HG03521 (cell line): ENCODE data around the gene COL10A1.

ENCODE experiments used
- ATAC-seq: cut with Tn5 transposase; IDR thresholded peaks from one replicate; pipeline ENCODE4 v1.9.1; 2021; ENCODE audit warnings: mild to moderate bottlenecking, moderate library complexity; ENCODE audit not compliant: unreplicated experiment

Gene COL10A1

DNA sequence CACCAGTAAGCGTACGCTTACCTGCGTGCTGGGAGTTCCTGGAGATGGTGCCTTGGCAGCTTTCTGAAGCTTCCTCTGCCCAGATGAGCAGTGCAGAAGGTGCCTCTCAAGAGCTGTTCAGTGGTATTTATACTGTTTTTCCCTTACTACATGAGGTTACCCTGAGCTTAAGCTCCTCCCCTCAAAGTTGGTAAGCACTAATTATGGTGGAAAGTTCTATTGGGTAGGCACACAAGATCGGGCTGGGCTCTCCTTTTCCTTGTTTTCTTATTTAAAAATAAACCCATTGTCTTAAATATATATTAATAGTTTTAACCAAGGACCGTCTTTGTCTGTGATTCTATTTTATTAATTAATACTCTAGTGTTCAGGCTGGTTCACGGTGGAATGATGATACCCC lies at the start of gene COL10A1:
TSS of gene COL10A1 (minus strand) at position 101 of the 400 bp plus-strand sequence. CDS start 640 bp downstream, outside the sequence.
- no peak for ATAC-seq

DNA sequence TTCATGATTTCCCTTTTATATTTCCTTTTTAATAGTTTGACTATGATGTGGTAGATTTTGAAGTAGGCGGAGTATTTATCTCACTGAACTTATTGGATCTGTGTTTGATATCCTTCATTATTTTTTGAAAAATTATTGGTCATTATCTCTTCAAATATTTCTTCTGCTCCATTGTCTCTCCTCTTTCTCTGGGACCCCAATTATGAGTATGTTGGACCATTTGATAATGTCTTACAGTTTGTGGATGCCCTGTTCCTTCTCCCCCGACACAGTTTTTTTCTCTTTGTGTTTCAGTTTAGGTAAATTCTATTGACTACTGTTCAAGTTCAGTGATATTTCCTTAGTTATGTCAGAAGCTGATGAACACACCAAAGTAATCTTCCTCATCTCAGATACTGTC lies 49.4 kb upstream of the COL10A1 start:
- no peak for ATAC-seq

DNA sequence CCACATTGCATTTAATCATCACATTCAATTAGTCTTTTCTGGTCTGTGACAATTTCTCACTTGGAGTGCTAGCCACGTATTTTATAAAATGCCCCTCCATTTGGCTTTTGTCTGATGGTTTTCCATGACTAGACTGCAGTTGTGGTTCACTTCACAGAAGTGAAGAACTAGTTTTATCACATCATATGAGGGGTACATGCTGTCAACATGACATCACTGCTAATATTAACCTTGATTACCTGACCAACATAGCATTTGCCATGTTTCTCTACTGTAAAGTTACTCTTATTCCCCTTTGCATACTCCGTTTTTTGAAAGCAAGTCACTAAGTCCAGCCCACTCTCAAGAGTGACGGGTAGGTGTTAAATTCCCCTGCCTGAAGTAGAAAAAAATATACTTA lies 48.0 kb upstream of the COL10A1 start:
- ATAC-seq = no peak

DNA sequence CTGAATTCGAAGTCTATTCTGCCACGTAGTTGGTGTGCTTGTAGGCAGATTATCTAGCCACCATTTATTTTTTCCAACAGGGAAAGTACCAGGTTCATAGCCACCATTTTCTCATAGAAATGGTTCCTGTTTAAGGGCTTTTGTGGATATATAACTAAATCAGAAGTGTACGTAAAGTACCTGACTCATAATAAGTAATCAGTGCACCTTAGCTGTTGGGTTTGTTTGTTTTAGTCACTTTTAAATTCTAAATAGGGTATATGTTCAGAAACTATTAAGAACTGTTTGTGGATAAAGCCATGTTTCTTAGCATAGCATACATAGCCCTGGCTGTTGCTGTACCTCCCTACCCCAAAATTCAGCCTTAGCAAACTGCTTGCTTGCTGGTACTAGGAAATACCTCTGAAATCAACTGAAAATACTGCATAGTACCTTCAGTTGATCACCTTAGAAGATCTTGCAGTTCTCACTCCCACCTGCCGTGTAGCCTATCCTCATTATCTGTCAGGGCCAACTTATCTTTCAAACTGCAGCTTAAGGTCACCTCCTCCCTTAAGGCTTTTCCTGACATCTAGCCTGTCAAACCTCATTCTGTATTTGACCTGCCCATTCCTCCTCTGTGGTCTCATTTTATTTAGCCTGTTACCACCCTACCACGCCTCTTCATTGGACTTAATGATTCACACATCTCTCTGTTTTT lies 44.6 kb upstream of the COL10A1 start:
- ATAC-seq = no peak

DNA sequence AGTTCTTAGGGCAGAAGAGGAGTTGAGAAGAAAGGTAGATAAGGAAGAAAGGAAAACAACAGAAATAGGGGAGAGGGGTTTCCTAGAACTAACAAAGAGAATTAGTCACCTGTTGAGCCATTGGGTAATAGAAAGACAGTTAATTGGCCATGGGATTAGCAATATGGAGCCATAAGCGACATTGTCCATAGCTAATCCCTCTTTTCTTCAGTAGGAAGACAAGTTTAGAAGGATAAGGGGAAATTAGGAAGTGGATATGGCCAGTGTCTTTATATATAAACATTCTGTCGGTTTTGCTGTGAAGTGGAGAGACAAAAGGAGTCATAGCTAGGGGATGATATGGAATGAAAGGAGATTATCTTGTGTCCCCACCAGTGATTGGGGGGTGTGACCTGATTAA lies 43.9 kb upstream of the COL10A1 start:
- no peak for ATAC-seq

DNA sequence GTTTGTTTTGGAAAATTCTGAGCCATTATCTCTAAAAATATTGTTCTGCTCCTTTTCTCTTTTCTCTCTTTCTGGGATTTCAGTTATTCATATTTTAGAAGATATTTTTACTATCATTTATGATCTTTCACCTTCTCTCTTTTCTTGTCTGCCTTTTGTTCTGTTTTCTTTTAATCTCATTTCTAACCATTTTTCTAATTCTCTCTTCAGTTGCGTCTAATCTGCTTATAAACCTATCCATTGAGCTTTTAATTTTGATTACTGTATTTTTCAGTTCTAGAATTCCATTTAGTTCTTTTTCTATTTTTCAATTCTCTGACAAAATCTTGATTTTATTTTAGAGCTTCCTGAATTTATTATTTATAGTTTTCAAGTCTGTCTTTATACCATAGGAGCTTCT lies 42.2 kb upstream of the COL10A1 start:
- ATAC-seq = no peak

DNA sequence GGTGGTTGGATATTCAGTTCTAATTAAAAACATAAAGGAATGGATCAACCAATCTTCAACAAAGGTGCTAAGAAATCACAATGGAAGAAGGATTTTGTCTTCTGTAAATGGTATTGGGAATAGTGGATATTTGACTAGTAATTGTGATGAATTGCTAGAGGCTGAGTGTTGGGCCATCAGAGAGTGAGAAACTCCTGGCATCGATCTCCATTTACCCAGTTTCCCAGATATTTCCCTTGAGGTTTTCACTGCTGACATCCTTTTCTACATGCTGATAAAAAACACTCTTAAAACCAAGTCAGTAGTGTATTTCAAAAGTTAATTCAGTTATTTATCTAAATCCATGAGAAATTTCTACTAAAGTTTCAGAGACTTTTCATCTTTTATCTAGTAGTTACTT lies 40.4 kb upstream of the COL10A1 start:
- no peak for ATAC-seq

DNA sequence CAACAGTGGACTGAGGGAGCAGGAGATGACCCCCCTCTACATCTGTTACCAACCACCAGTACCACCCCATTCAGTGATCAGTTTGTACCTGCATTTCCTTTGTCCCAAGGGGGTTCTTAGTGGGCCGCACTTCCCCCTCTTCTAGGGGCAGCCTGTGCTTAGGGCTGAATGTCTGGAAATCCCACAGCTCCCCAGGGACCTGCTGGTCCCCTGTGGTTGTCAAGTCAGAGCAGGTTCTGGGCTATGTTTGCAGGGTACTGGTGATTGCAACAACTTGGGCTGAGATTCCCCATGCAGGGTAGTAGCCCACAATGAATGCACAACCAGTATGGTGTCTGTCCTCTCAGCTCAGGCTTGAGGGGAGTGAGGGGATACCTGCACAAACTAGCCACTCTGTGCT lies 39.7 kb upstream of the COL10A1 start:
- ATAC-seq = no peak

DNA sequence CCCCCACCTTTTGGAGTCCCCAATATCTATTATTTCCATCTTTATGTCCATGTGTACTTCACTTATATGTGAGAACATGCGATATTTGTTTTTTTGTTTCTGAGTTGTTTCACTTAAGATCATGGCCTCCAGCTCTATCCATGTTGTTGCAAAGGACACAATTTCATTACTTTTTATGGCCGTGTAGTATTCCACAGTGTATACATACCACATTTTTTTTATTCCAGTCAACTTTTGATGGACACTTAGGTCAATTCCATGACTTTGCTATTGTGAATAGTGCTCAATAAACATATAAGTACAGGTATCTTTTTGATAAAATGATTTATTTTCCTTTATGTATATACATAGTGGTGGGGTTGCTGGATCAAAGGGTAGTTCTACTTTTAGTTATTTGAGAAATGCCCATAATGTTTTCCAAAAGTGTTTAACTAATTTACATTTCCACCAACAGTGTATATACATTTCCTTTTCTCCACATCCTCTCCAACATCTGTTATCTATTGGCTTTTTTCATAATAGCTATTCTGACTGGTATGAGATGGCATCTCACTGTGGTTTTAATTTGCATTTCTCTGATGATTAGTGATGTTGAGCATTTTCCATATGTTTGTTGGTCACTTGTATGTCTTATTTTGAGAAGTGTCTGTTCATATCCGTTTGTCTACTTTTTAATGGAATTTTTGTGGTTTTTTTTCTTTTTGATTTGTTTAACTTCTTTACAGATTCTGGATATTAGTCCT lies 34.0 kb upstream of the COL10A1 start:
- ATAC-seq = no peak

DNA sequence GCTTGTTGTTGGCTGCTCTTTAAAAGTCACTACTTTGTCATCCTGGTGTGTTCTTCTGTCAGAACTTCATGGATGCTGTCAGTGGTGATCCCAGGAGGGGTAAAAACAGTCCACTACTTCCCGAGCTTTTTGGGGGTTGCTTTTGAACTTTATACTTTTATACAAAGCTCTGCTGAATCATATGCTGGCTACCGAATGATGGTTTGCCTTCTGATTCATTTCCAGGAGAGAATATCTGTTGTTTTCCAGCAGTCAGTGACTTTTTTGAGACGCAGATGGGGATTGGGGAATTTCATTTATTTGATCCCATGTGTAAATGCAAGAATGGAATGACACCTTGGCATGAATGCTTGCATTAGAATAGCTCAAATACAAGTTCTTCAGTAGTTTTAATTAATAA lies 32.7 kb upstream of the COL10A1 start:
- ATAC-seq = no peak

DNA sequence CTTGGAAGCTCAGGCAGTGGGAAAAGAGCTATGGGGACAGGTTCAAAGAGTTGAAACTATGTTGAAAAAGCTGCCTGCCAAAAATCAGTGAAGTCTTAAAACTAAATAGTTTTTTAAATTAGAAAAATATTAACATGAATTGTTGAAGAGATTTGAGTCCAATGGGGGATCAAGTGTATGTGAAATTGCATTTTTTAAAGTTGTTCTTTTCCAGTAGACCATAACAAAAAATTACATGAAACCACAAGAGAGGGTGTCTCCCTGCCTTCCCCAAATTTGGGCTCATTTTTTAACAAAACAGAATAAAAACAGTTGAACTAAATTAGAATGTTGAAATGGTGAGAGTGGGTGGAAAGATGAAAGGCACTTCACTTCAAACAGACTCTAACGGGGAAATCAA lies 31.5 kb upstream of the COL10A1 start:
- ATAC-seq = no peak

DNA sequence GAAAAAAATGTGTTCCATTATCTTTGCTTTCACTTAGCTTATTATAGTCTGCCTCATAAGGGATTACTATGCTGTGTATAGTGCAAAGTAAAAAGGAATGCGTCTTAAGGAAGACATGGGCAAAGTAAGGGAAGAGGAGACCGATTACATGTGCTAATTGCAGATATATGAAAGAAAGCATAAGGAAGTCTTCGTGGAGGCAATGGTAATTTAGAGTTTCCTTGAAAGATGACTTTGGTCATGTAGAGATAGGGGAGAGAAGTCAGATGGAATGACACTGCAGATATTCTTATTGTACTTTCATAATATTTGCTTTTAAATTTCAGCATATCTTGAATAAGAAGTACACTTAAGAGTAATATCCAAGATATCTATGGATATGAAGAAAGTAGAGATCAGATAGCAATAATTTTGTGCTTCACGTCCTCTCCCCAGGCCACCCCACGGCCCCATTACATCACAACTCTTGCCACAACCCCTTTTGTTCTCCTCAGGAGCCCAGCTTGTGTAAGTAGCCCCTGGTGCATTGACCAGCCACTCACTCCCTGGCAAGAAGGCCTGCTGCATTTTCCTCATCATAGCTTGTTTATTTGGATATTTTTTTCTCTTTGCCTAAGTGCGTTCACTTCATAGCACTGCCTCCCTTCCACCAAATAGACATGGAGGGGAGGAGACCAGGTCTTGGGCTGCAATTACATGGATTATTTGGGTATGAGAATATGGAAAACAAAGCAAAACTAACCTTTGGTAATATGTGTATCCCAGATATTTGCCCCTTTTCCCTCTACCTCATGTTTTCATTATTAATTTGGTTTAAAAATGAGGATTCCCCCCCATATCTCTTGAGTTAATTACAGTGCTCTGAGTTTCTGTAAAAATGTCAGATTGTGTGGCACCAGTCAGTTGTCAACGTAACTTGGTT lies 30.7 kb upstream of the COL10A1 start:
- ATAC-seq = no peak

DNA sequence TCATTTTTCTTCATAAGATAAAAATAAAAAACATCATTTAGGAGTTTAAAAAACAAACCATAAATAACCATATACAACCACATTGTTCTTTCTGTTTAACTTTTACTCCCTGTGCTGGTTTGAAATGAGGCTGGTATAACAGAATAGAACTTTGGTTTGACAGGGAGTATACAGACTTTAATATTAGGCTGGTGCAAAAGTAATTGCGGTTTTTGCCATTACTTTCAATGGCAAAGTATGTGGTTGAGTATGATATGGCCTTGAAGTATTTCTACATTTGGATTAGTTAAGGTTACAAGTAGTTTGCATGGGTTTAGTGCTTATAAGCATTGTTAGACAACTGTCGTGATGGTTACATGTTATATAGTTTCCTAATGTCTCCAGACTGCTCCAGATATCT lies 29.0 kb upstream of the COL10A1 start:
- no peak for ATAC-seq

DNA sequence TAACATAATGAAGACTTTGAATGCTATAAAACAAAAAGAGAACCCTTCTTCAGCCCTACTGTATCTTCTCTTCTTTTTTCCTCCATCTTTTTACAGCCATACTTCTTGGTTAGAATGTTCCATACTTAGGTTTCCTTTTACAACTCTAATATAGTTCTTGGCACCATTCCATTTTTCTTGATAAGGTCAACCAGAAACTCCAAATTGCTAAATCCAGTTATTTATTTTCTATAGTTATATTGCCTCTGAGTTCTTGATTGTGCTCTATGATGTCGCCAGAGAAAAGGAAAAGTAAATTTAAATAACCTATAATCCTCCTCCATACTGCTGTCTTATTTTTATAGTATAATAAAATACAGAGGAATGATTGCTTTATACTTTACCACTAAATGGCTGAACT lies 26.7 kb upstream of the COL10A1 start:
- no peak for ATAC-seq

DNA sequence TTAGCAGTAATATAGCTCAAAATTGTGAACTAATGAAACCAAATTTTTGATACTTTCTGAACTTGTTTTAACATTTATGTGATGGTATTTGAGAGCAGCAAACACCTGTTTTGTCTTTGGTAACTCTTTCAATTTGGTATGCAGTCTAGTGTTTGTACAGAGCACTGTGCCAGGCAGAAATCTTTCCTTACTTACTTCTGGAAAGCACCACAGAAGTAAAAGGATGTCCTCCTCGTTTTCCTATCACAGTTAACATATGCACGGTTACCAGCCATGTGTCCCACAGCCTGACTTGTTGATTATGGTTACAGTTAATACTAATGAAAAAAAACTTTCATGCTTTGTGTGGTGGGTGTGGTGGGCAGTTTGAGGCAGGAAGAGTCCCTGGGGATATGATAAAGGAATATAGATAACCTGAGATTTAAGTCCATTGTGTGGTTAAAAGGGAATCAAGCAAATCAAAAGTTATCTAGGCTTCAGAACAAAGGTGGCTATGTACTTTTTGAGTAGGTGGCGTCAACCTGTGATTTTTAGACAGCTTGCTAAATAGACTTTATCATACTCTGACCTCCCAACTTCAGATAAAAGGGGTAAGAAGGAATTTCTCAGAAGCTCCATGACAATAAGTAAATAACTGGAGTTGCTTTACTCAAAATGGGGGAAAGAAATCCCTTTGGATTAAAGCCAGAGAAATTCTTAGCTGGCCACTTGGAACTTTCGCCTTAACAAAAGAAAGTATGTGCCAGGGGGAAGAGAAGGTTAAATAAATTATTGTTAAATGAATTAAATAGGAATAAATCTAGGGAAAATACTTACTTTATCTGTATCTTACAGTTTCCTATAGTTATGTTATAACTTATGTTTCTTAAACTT lies 20.1 kb upstream of the COL10A1 start:
- no peak for ATAC-seq

DNA sequence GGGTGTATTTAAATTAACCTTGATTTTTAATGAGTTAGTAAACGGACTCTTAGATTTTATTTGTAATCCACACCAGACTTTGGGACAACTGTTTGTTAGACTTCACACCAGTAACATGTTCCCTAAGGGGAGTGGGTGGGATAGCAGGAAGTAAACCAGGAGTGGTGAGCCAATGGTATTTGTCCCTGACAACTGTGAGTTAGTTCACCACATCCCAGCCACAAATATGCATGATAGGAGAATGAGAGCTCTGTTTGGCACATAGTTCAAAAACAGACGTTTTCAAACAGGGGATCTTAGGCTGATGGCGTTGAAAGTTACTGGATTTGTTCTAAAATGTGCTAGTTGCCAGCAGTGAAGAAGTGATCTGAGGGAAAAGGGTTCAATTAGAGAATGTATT lies 18.7 kb upstream of the COL10A1 start:
- no peak for ATAC-seq

DNA sequence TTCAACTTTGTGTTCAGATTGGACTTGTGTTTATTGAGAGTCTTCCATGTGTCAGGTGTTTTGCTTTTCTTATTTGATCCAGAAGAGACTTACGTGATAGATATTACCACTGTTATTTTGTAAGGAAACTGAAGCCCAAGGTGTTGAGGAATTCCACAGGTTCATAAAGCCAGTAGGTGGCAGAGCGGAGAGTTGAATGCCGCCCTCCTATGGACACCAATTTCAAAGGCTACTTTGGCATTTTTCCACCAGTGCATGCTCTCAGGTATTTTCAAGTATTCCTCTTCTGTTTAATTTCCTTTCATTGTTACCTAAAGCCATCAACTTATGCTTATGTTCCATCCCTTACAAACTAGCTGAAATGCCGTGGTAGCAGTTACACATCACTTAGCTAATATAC lies 14.0 kb upstream of the COL10A1 start:
- ATAC-seq = no peak

DNA sequence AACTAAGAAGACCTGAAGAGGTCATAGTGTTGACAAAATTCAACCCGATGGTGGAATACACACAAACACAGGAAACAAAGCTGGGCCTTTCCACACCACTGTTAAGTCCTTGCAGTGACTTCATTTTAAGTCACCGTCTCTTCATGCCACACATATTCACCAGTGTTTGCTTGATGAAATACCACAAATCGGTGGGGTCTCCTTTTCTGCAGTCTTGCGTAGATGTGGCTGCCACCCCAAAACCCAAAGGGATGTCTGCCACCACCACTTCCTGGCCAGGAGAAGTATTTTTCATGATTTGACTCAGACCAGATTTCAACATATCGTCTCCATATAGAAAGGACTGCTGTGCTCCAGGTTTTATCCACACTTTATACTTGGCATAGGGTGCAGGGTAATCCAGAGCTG lies 11.0 kb upstream of the COL10A1 start:
- no peak for ATAC-seq

DNA sequence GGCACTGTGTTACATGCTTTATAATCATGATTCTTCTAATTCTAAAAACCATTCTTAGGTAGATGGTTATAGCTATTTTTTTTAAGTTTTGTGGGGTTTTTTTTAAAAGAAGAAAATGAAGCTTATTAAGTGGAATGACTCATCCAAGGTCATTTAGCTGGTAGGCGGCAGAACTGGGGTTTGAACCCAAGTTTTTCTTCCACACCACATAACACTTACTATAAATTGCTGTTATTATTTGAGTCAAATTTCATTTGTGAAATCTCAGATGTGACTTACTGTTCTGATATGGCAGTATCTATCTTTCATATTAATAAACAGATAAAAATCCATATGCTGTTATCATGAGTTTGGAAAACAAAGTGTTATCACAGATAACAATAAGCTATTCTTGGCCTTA lies 10.4 kb upstream of the COL10A1 start:
- no peak for ATAC-seq

DNA sequence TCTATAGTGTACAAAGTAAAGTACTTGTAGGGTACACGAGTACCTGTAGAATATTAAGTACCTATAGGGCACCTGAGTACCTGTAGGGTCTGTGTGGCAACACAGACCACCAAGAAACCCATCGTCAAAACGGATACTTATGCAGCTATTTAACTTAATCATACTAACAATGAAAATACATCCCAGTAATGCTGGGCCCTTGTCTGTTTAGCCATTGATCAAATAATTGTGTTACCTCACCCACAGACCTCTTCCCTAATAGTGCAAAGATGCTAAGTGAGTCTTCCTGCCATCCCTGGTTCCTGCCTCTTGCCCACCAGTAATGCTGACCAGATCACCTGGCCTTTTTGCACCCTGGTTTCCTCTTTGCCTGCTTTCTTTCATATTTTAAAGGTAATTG lies 7.5 kb upstream of the COL10A1 start:
- no peak for ATAC-seq
